KOPT-K1 (cell line): ENCODE data around the gene KDM4B.

Experiments
- H3K27ac ChIP-seq: fragments of 200-600 bp; sonication (generic); 2 replicates; pipeline ENCODE4 v1.5.1; 2016; ENCODE audit warnings: antibody characterized with exemption, mild to moderate bottlenecking, low read depth, low read length; ENCODE audit not compliant: poor library complexity, severe bottlenecking
- H3K36me3 ChIP-seq: fragments of 200-600 bp; sonication (generic); 2 replicates; pipeline ENCODE4 v1.5.1; 2017; ENCODE audit warnings: antibody characterized with exemption, mild to moderate bottlenecking, low read length, moderate library complexity; ENCODE audit not compliant: insufficient read depth
- H3K9me3 ChIP-seq: fragments of 200-600 bp; sonication (generic); 2 replicates; pipeline ENCODE4 v1.5.1; 2017; ENCODE audit warnings: antibody characterized with exemption, low read length, mild to moderate bottlenecking; ENCODE audit not compliant: insufficient read depth, poor library complexity, severe bottlenecking

The KDM4B gene

DNA sequence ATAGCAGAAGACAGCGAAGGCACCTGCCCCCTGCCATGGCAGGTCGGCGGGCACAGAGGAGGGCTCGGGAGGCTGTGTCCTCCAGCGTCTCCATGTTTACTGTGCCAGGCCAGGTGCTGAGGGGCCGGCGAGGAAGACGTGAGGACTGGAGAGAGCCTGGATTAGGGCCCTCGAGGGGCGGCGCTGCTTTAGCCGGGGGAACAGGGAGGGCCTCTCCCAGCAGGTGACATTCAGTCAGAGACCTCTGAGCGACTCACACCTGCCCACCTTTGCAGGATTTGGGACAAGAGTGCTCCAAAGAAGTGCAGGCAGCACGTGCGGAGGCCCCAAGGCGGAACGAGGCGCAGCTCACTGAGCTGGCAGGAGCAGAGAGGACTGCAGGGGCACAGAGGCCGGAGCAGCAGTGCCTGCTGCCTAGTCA, 17.6 kb downstream of the KDM4B start:
- Histone ChIP-seq H3K36me3 (no peaks in the 10 kb centered on the region; the same call in 1 of the 2 replicates), H3K27ac (no peak overlapping the region), H3K9me3 (no peaks in the 10 kb centered on the region)

DNA sequence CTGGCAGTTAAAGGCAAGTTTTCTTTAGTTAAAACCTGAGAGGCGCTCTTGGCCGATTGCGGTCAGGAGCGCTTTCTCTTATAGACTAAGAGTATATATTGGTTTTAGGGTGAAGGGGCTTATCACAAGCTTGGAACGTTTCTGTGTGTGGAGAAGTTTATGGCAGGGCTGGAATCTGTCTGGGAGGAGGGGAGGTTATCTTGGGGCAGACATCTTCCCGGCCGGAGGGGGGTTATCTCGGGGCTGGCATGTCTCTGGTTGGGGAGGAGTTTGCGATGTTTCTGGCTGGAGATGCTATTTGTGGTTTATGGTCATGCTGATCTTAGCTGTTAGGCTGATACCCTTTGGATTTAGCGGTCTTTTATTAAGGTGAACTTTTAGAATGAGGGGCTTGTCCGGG, 18.3 kb downstream of the KDM4B start:
- H3K36me3 ChIP-seq: no peaks in the 10 kb centered on the region; the same call in 1 of the 2 replicates
- H3K27ac ChIP-seq: no peak overlapping the region
- H3K9me3 ChIP-seq: no peaks in the 10 kb centered on the region

DNA sequence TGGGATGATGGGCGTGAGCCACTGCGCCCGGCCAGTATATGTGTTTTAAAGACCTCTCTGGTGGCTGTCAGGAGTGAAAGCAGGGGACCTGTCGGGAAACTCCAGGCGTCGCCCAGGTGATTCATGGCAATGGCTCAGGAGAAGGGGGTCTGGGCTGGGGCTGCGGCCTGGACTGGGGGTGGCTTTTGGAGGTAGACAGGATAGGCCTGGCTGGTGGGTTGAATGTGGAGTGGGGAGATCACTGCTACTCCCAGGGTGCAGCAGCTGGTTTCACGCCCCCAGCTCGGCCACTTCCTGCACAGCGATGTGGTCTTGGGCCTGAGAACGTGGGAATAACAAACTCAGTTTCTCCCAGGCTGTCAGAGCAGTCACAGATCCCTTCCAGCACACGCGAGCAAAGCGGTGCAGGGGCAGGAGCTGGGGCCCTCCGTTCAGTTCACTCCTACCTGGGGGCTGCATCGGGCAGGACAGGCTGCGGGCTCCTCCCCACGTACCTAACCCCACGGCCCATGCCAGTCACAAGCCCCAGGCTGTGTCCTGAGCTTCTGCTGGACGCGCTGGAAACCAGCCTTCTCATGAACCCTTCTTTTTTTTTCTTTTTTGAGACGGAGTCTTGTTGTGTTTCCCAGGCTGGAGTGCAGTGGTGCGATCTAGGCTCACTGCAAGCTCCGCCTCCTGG, 18.9 kb downstream of the KDM4B start:
- H3K9me3 ChIP-seq: no peaks in the 10 kb centered on the region
- H3K27ac ChIP-seq: no peak overlapping the region
- no peaks in the 10 kb centered on the region; the same call in 1 of the 2 replicates for H3K36me3 ChIP-seq

DNA sequence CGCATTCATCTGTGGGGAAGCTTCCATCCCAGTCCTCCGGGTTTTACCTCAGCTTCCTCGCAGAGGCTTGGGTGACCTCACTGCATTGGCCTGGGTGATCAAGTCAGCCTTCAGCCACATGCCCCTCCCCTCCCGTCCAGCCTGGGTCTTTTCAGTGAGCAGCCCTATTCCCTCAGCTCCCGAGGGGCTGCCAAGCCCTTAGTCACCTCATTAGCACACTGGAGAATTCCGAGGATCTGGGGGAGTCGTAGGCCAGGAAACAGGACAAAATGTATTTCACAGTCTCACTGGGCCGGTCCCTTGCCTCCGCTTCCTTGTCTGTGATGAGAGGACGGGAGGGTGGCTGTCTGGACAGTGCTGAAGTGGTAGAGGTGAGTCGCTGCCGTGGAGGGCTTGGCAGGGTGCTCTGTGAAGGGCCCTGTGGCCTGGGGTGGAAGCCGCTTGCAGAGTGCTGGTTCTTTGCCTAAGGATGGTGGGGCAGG, 19.9 kb downstream of the KDM4B start:
- no peaks in the 10 kb centered on the region for H3K9me3 ChIP-seq
- H3K27ac ChIP-seq: no peak overlapping the region
- no peaks in the 10 kb centered on the region for H3K36me3 ChIP-seq

DNA sequence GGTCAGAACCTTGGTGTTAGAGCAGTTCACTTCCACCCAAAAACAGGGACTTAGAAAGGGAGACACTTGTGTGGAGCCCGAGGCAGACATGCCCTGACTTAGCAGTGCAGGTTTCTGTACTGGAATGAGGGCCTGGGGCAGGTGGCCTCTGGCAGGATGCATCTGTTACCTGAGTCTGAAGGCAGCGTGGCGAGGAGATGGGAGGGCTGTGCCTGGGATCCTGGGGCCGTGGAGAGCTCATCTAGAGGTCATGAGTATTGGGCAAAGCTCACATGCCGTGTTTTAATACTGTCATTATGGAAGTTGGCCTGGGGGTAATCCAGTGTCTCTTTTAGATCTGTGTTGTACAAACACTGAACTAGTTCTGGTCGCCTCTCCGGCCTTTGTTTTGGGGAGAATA, 21.4 kb downstream of the KDM4B start:
- no peak overlapping the region for H3K27ac ChIP-seq
- no peaks in the 10 kb centered on the region for H3K9me3 ChIP-seq
- no peaks in the 10 kb centered on the region for H3K36me3 ChIP-seq

DNA sequence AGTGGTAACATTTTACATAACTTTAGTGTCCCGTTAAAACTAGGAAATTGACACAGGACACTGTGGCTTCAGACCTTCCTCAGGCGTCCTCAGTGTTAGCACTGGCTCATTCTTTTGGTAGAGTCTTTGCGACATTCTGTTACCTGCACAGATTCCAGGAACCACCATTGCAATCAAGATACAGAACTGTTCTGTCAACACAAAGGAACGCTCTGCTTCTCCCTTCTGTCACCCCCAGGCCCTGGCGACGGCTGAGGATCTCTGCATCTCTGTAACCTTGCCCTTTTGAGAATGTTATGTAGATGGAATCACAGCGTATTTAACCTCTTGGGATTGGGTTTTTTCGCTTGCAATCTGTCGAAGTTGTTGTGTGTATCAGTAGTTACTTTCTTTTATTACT, 22.6 kb downstream of the KDM4B start:
- Histone ChIP-seq H3K27ac (no peak overlapping the region), H3K36me3 (peaks cover 5% of the 10 kb centered on the region; the same call in 1 of the 2 replicates), H3K9me3 (no peaks in the 10 kb centered on the region)

DNA sequence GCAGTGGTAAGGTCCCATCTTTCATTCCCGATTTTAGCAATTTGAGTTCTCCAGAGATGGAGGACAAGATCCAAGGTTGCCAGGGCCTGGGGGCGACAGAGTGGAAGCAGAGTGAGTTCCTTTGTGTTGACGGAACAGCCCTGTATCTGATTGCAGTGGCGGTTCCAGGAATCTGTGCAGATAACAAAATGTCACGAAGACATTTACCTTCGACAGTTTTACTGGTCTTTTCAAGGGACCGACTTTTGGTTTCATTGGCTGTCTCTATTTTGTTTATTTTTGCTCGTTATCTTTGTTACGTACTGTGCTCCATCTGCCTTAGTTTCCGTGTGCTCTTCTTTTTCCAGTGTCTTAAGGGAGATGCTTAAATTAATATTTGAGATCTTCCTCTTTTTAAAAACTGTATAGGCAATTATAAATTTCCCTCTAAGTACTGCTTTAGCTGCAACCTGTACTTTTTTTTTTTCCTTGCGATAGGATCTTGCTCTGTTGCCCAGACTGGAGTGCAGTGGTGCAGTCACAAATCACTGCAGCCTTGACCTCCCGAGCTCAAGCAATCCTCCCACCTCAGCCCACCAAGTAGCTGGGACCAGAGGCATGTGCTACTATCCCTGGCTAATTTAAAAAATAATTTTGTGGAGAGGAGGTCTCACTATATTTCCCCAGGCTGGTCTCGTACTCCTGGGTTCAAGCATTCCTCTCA, 23.2 kb downstream of the KDM4B start:
- Histone ChIP-seq H3K27ac (no peak overlapping the region), H3K9me3 (no peaks in the 10 kb centered on the region), H3K36me3 (peaks cover 11% of the 10 kb centered on the region; the same call in 1 of the 2 replicates)

DNA sequence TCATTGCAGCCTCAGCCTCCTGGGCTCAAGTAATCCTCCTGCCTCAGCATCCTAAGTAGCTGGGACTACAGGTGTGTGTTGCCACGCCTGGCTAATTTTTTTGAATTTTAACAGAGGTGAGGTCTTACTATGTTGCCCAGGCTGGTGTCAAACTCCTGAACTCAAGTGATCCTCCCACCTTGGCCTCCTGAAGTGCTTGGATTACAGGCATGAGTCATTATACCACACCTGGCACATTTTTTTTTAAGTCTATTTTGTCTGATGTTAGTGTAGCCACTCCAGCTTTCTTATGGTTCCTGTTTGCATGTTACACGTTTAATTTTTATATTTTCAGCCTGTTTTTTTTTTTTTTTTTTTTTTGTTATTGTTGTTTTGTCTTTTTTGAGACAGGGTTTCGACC, 24.8 kb downstream of the KDM4B start:
- peaks cover 13% of the 10 kb centered on the region; the same call in 1 of the 2 replicates for H3K36me3 ChIP-seq
- no peaks in the 10 kb centered on the region for H3K9me3 ChIP-seq
- H3K27ac ChIP-seq: no peak overlapping the region

DNA sequence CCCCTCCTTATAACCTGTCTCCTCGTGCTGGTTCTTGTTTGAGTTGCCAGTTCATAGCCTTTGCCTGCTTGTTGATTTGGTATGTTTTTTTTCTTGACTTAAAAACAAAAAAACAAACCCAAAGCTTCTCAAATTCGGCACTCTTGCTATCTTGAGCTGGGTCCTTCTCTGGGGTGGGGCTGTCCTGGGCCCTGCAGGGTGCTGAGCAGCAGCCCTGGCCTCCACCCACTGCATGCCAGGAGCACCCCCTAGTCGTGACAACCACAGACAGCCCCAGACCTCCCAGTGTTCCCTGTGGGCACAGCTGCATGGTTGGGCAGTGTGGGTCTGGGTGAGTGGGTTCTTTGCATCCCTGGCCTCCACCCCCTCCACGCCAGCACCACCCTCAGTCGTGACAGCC, 27.8 kb downstream of the KDM4B start:
- peaks cover 13% of the 10 kb centered on the region; the same call in 1 of the 2 replicates for H3K36me3 ChIP-seq
- H3K27ac ChIP-seq: no peak overlapping the region
- H3K9me3 ChIP-seq: no peaks in the 10 kb centered on the region

DNA sequence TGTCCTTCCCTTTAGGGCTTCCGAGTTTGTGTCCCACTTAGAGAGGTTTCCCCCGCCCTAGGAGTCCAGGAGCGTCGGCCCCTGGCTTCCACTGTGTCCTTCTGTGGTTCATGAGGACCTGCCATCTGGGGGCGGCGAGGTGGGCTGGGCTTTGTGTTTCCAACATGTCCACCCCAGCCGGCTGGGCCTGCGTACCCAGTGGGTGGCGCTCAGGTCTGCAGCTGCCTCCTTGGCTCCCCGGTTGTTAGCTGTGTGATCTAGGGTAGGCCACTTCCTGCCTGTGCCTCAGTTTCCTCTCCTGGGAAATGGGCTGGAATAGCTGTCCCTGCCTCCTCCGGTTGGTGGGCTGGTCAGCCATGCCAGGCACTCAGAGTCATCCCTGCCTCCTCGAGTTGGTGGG, 28.4 kb downstream of the KDM4B start:
- Histone ChIP-seq H3K36me3 (peaks cover 13% of the 10 kb centered on the region; the same call in 1 of the 2 replicates), H3K27ac (no peak overlapping the region)

DNA sequence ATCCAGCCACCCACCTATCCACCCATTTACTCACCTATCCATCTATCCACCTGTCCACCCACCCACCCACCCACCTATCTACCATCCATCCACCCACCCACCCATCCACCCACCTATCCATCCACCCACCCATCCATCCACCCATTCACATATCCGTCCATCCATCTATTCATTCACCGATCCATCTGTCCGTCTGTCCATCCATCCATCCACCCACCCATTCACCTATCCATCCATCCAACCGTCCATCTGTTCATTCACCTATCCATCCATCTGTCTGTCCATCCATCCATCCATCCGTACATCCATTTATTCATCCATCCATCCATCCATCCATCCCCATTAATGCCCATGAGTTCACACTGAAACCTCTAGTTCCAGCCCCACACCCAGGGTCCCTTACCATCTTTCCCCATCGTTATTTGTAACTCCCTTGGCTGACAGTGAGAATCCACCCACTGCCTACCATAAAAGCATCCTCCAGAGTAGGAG, 31.3 kb downstream of the KDM4B start:
- H3K36me3 ChIP-seq: peaks cover 13% of the 10 kb centered on the region; the same call in 1 of the 2 replicates
- H3K9me3 ChIP-seq: no peaks in the 10 kb centered on the region
- H3K27ac ChIP-seq: no peak overlapping the region

More for the DNA sequence above, 28.4 kb downstream of the KDM4B start:
- H3K9me3 ChIP-seq: no peaks in the 10 kb centered on the region

DNA sequence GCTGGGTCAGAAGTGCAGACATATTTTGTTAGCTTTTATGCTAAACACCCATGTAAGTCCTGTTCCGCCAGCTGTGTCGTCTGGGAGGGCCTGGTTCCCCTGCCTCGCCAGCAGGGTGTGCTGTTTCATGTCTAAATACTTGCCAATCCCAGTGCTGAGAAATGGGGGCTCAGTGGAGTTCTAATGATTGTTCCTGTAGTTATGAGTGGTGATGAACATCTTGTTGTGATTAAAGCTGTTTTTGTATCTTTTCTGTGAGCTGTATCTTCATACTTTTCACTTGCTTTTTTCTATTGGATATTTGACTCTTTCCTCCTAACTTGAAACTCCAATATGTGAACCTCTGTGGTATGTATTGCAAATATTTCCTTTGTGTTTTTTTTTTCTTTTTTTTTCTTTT, 32.7 kb downstream of the KDM4B start:
- peaks cover 7% of the 10 kb centered on the region; the same call in 1 of the 2 replicates for H3K36me3 ChIP-seq
- H3K27ac ChIP-seq: no peak overlapping the region
- H3K9me3 ChIP-seq: no peaks in the 10 kb centered on the region

DNA sequence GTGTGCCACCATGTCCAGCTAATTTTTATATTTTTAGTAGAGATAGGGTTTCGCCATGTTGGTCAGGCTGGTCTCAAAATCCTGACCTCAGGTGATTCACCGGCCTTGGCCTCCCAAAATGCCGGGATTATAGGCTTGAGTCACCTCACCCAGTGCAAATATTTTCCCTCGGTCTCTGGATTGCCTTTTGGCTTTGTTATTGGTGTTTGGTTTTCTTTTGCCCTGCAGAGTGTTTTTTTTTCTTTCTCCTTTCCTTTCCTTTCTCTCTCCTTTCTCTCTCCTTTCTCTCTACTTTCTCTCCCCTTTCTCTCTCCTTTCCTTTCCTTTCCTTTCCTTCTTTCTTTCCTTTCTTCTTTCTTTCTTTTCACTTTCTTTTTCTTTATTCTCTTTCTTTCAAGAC, 33.2 kb downstream of the KDM4B start:
- H3K36me3 ChIP-seq: peaks cover 2% of the 10 kb centered on the region; the same call in 1 of the 2 replicates
- no peaks in the 10 kb centered on the region for H3K9me3 ChIP-seq
- no peak overlapping the region for H3K27ac ChIP-seq

DNA sequence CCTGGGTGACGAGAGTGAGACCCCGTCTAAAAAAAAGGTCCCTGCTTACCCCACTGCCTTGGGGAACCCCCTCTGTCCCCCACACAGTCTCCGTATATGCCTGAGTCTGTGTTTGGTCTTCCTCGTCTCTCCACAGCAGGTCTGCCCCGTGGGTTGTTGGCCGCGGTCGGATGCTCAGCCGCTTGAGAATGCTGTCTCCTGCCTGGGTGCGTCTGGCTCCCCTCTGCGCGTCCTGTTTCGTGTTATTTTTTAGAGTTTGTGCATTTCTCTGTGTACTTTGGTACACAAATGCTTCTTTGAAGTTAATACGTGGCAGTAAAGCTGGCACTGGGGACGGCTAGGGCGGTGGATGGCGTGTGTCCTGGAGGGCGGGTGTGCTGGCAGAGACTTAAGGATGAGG, 34.9 kb downstream of the KDM4B start:
- peaks cover 6% of the 10 kb centered on the region for H3K9me3 ChIP-seq
- no peak overlapping the region for H3K27ac ChIP-seq
- no peaks in the 10 kb centered on the region for H3K36me3 ChIP-seq

DNA sequence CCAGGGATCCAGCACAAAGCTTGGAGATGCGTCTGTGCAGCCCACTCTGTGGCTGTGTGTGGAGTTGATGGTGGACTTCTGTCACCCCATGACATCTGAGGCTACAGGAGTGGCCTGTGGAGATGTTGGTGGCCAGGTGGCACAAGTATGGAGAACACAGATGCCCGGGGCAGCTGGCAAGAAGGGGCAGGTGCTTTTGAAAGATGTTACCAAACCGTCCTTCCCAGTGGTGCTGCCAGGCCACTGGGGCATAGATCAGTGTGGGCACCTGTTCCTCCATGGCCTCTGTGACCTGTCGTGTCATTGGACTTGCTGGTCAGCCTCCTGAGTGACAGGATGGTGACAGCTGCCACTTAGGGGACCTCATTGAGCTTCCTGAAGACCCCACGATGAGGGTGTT, 36.2 kb downstream of the KDM4B start:
- H3K27ac ChIP-seq: no peak overlapping the region
- no peaks in the 10 kb centered on the region for H3K36me3 ChIP-seq

More for the DNA sequence above, 36.2 kb downstream of the KDM4B start:
- peaks cover 6% of the 10 kb centered on the region for H3K9me3 ChIP-seq
